ENCODE measurements around the gene MLN. TPM values are rescaled to one million over a fixed set of nuclear protein-coding genes. Genes with fewer than 3 reads are reported as not detected.

Gene MLN
- total RNA-seq, 4 donors from 2014 or later, result not detected

- H3K4me3 ChIP-seq, result no peak overlapping the region
- H3K27ac ChIP-seq, result no peak overlapping the region
- no peaks in the 10 kb centered on the region for H3K4me1 ChIP-seq
- no peaks in the 10 kb centered on the region for H3K9me3 ChIP-seq
- no peaks in the 10 kb centered on the region for H3K36me3 ChIP-seq
- peaks cover 0 to 93% (median 0%) of the 10 kb centered on the region in 4 donors for H3K27me3 ChIP-seq
- WGBS, 2 donors, result 74 to 77% methylated on average over 10 of the region's 10 CpGs
- intact Hi-C loops (cut with DNase I), result no loop called here
- TF ChIP-seq POLR2A (IDR thresholded peaks at IDR 0.05), result no peak
- TF ChIP-seq, protein P1, sequence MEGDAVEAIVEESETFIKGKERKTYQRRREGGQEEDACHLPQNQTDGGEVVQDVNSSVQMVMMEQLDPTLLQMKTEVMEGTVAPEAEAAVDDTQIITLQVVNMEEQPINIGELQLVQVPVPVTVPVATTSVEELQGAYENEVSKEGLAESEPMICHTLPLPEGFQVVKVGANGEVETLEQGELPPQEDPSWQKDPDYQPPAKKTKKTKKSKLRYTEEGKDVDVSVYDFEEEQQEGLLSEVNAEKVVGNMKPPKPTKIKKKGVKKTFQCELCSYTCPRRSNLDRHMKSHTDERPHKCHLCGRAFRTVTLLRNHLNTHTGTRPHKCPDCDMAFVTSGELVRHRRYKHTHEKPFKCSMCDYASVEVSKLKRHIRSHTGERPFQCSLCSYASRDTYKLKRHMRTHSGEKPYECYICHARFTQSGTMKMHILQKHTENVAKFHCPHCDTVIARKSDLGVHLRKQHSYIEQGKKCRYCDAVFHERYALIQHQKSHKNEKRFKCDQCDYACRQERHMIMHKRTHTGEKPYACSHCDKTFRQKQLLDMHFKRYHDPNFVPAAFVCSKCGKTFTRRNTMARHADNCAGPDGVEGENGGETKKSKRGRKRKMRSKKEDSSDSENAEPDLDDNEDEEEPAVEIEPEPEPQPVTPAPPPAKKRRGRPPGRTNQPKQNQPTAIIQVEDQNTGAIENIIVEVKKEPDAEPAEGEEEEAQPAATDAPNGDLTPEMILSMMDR (IDR thresholded peaks at IDR 0.05), result no peak
- DNase-seq, result no peak
Measured at GRCh38 chr6:33797626-33798342, 6.0 kb downstream of the MLN start.

- intact Hi-C loops (cut with DNase I), result no loop called here
- no peak for DNase-seq
Measured at GRCh38 chr6:33794910-33795623, 8.7 kb downstream of the MLN start.

GRCh38 chr6:33792981-33793380 is 10.8 kb downstream of the MLN start:
- H3K9me3 ChIP-seq, result no peaks in the 10 kb centered on the region
- no peak overlapping the region for H3K4me3 ChIP-seq
- H3K36me3 ChIP-seq, result no peaks in the 10 kb centered on the region
- WGBS, 2 donors, result 61 to 68% methylated on average over 5 to 7 of the region's 10 CpGs
- peaks cover 0 to 10% (median 5%) of the 10 kb centered on the region in 3 donors for H3K4me1 ChIP-seq
- DNase-seq, result no peak
- peaks cover 0 to 48% (median 0%) of the 10 kb centered on the region in 4 donors for H3K27me3 ChIP-seq
- intact Hi-C loops (cut with DNase I), result no loop called here
- H3K27ac ChIP-seq, result no peak overlapping the region
- TF ChIP-seq, protein P1 (IDR thresholded peaks at IDR 0.05), result no peak

More at GRCh38 chr6:33794910-33795623, 8.7 kb downstream of the MLN start:
- H3K27ac ChIP-seq, result no peak overlapping the region
- peaks cover 0 to 69% (median 0%) of the 10 kb centered on the region in 4 donors for H3K27me3 ChIP-seq
- H3K9me3 ChIP-seq, result no peaks in the 10 kb centered on the region
- 52 to 54% methylated on average over 4 to 13 of the region's 14 CpGs for WGBS, 2 donors
- H3K36me3 ChIP-seq, result no peaks in the 10 kb centered on the region
- H3K4me1 ChIP-seq, result no peaks in the 10 kb centered on the region
- H3K4me3 ChIP-seq, result no peak overlapping the region
- TF ChIP-seq POLR2A (IDR thresholded peaks at IDR 0.05), result no peak
- TF ChIP-seq, protein P1 (IDR thresholded peaks at IDR 0.05), result no peak

- Histone ChIP-seq H3K36me3 (peaks cover 0 to 2% (median 0%) of the 10 kb centered on the region in 3 donors), H3K9me3 (no peaks in the 10 kb centered on the region), H3K4me3 (no peak overlapping the region), H3K4me1 (peaks cover 13 to 23% (median 18%) of the 10 kb centered on the region in 3 donors), H3K27ac (no peak overlapping the region), H3K27me3 (peaks cover 0 to 34% (median 0%) of the 10 kb centered on the region in 4 donors)
- DNase-seq, result no peak
- TF ChIP-seq, protein P1 (IDR thresholded peaks at IDR 0.05), result no peak
- TF ChIP-seq POLR2A (IDR thresholded peaks at IDR 0.05), result no peak
- intact Hi-C loops (cut with DNase I), result no loop called here
- WGBS, 2 donors, result 77 to 88% methylated on average over 7 of the region's 7 CpGs
Measured at GRCh38 chr6:33791620-33792019, 12.2 kb downstream of the MLN start.

- peaks cover 0 to 9% (median 0%) of the 10 kb centered on the region in 3 donors for H3K36me3 ChIP-seq
- no peak overlapping the region for H3K27ac ChIP-seq
- TF ChIP-seq, protein P1 (IDR thresholded peaks at IDR 0.05), result no peak
- no peak for TF ChIP-seq POLR2A (IDR thresholded peaks at IDR 0.05)
- no peak for DNase-seq
- no peak overlapping the region for H3K4me3 ChIP-seq
- 91 to 100% methylated on average over 5 of the region's 5 CpGs for WGBS, 2 donors
- H3K9me3 ChIP-seq, result no peaks in the 10 kb centered on the region
- peaks cover 18 to 30% (median 25%) of the 10 kb centered on the region in 3 donors for H3K4me1 ChIP-seq
- intact Hi-C loops (cut with DNase I), result no loop called here
- peaks cover 0 to 28% (median 0%) of the 10 kb centered on the region in 4 donors for H3K27me3 ChIP-seq
Measured at GRCh38 chr6:33790910-33791309, 12.9 kb downstream of the MLN start.

Data from esophagus squamous epithelium (tissue), 5 donors.